ENCODE results near the gene MAPK11.

Gene MAPK11

GRCh38 chr22:50269970-50270665 lies at the start of gene MAPK11:
Gene MAPK11, minus strand, starts transcription at chr22:50270380. Its CDS starts 88 bp downstream, at chr22:50270292.
- DNase-seq, result peak; percentile 77 to 87

- no peak for DNase-seq
Observed at GRCh38 chr22:50319503-50319951, 49.3 kb upstream of the MAPK11 start.

GRCh38 chr22:50318698-50319411 lies 48.7 kb upstream of the MAPK11 start:
- DNase-seq, result no peak

GRCh38 chr22:50318356-50318697 lies 48.1 kb upstream of the MAPK11 start:
- no peak for DNase-seq

GRCh38 chr22:50317674-50318073 lies 47.5 kb upstream of the MAPK11 start:
- DNase-seq, result no peak

- no peak for DNase-seq
Observed at GRCh38 chr22:50317178-50317577, 47.0 kb upstream of the MAPK11 start.

- DNase-seq, result no peak
Observed at GRCh38 chr22:50316114-50317065, 46.2 kb upstream of the MAPK11 start.

GRCh38 chr22:50315289-50316113 lies 45.3 kb upstream of the MAPK11 start:
- no peak for DNase-seq

GRCh38 chr22:50314455-50315288 lies 44.5 kb upstream of the MAPK11 start:
- peak; percentile 76 for DNase-seq

- DNase-seq, result no peak
Observed at GRCh38 chr22:50314081-50314454, 43.9 kb upstream of the MAPK11 start.

- DNase-seq, result no peak
Observed at GRCh38 chr22:50313600-50313999, 43.4 kb upstream of the MAPK11 start.

- no peak for DNase-seq
Observed at GRCh38 chr22:50313021-50313420, 42.8 kb upstream of the MAPK11 start.

- DNase-seq, result no peak
Observed at GRCh38 chr22:50312371-50312770, 42.2 kb upstream of the MAPK11 start.

GRCh38 chr22:50311606-50312351 lies 41.6 kb upstream of the MAPK11 start:
- no peak for DNase-seq

GRCh38 chr22:50310949-50311444 lies 40.8 kb upstream of the MAPK11 start:
- no peak for DNase-seq

- DNase-seq, result no peak
Observed at GRCh38 chr22:50310031-50310722, 40.0 kb upstream of the MAPK11 start.

- DNase-seq, result no peak
Observed at GRCh38 chr22:50309601-50309991, 39.4 kb upstream of the MAPK11 start.

GRCh38 chr22:50308986-50309600 lies 38.9 kb upstream of the MAPK11 start:
- DNase-seq, result no peak

- DNase-seq, result peak in 1 of 2 donors; percentile 41
Observed at GRCh38 chr22:50308597-50308935, 38.4 kb upstream of the MAPK11 start.
